Measurements from ENCODE around the gene PRR11. TPM values are rescaled to one million over a fixed set of nuclear protein-coding genes. Genes with fewer than 3 reads are reported as not detected.

Gene PRR11
- total and polyA plus RNA-seq, 2 of the 4 experiments (the other 2 are of a cell fraction): 8.6 to 24.0 TPM

- Histone ChIP-seq H3K4me2 (ENCODE audit: low read depth, low read length) (no peak overlapping the region), H2AK5ac (ENCODE audit: low read depth, low read length) (no peak overlapping the region), H3K14ac (replicated peaks; ENCODE audit: low read depth, low read length) (no peak overlapping the region), H2AFZ (replicated peaks; ENCODE audit: low read length, poor library complexity) (no peak overlapping the region), H3K4me1 (ENCODE audit: control insufficient read depth, insufficient read depth, low read length) (no peaks in the 10 kb centered on the region), H4K20me1 (ENCODE audit: insufficient read depth, low read length) (no peaks in the 10 kb centered on the region), H2AK9ac (replicated peaks; ENCODE audit: low read depth, low read length, poor library complexity) (no peak overlapping the region), H3K4me3 (ENCODE audit: insufficient read depth, low read depth, low read length) (no peak overlapping the region), H3K27me3 (ENCODE audit: control insufficient read depth, insufficient read depth, low read length) (no peaks in the 10 kb centered on the region), H4K91ac (ENCODE audit: insufficient read depth, low read depth, low read length) (no peak overlapping the region), H3K56ac (ENCODE audit: extremely low read depth, insufficient read depth, low read length) (no peak overlapping the region), H3K27ac (ENCODE audit: insufficient read depth, low read length) (no peak overlapping the region), H4K5ac (ENCODE audit: low read depth, low read length) (no peak overlapping the region), H2BK120ac (ENCODE audit: low read depth, low read length) (no peak overlapping the region), H2BK5ac (ENCODE audit: low read depth, low read length, poor library complexity, severe bottlenecking) (no peak overlapping the region), H3K18ac (ENCODE audit: low read depth, low read length) (no peak overlapping the region), H3K23ac (ENCODE audit: low read depth, low read length) (no peak overlapping the region), H3K9ac (ENCODE audit: low read depth, low read length) (no peak overlapping the region), H3K9me3 (ENCODE audit: control insufficient read depth, insufficient read depth, low read length) (no peaks in the 10 kb centered on the region), H2BK20ac (ENCODE audit: low read depth, low read length) (no peak overlapping the region), H4K8ac (ENCODE audit: low read depth in 2 of 2, low read length in 2 of 2) (no peak overlapping the region; a peak in 2 of 4 replicates), H3K9me1 (ENCODE audit: insufficient read depth, low read length) (no peaks in the 10 kb centered on the region), H2BK15ac (ENCODE audit: low read depth, low read length) (no peak overlapping the region), H3K79me1 (ENCODE audit: low read depth in 1 of 2, low read length in 2 of 2) (0 out of 4 replicates have a peak, but pooled peaks cover 0 to 6% of the 10 kb centered on the region in 2 experiments), H3K36me3 (ENCODE audit: control insufficient read depth, insufficient read depth, low read length) (peaks cover 2% of the 10 kb centered on the region; the same call in 1 of the 2 replicates), H3K4ac (ENCODE audit: low read depth, low read length) (no peak overlapping the region)
- in situ Hi-C loops (cut with MboI; ENCODE audit: low sequenced_read_pairs) (no loop called here), intact Hi-C loops (cut with micrococcal nuclease) (no loop called here), dilution Hi-C loops (cut with HindIII; ENCODE audit: low sequenced_read_pairs, unreplicated experiment) (no loop called here)
- no peak for DNase-seq
- no peak for ATAC-seq (ENCODE audit: low read depth)
- no peak for TF ChIP-seq SMC3 (IDR thresholded peaks at IDR 0.05; ENCODE audit: low read depth, low read length)
- TF ChIP-seq ELK1 (IDR thresholded peaks at IDR 0.05; ENCODE audit: borderline replicate concordance, low read depth, low read length): no peak
- no peak for TF ChIP-seq MAFK (IDR thresholded peaks at IDR 0.05; ENCODE audit: low read depth, low read length)
- TF ChIP-seq CTCF (conservative IDR thresholded peaks at IDR 0.05; ENCODE audit: low read depth, low read length): no peak
- TF ChIP-seq CHD1 (IDR thresholded peaks at IDR 0.05; ENCODE audit: low read depth, low read length): no peak
- TF ChIP-seq NFE2L2 (IDR thresholded peaks at IDR 0.05; ENCODE audit: low read depth, low read length): no peak
- no peak for TF ChIP-seq MXI1 (IDR thresholded peaks at IDR 0.05; ENCODE audit: borderline replicate concordance, low read depth, low read length)
- TF ChIP-seq BHLHE40 (IDR thresholded peaks at IDR 0.05; ENCODE audit: low read depth, low read length): no peak
- TF ChIP-seq FOS (IDR thresholded peaks at IDR 0.05; ENCODE audit: low read depth, low read length): no peak
- no peak for TF ChIP-seq RFX5 (IDR thresholded peaks at IDR 0.05; ENCODE audit: low read depth, low read length)
- TF ChIP-seq CEBPB (IDR thresholded peaks at IDR 0.05; ENCODE audit: low read depth, low read length): no peak
- TF ChIP-seq RCOR1 (IDR thresholded peaks at IDR 0.05; ENCODE audit: insufficient replicate concordance, low read length): no peak
- no peak for TF ChIP-seq MAZ (IDR thresholded peaks at IDR 0.05; ENCODE audit: borderline replicate concordance, low read depth, low read length)
- TF ChIP-seq RAD21 (IDR thresholded peaks at IDR 0.05; ENCODE audit: low read length): no peak
- no peak for TF ChIP-seq POLR2A (IDR thresholded peaks at IDR 0.05; ENCODE audit: low read depth, low read length)
- TF ChIP-seq USF2 (IDR thresholded peaks at IDR 0.05; ENCODE audit: low read depth, low read length): no peak
- WGBS, 2 experiments (ENCODE audit: extremely low coverage in 2 of 2, insufficient read length in 1 of 2): no CpG with 5 or more reads among the region's 16 CpGs
- BruUV-seq (replicated peaks): no TSS peak
- ChIA-PET CTCF (interaction anchor here (0.6 kb wide), 1 partner anchor 894 kb away, joined by 4 read pairs; no protein-coding TSS in a partner anchor), POLR2A (ENCODE audit: unreplicated experiment) (no interaction called here)
Measured at GRCh38 chr17:59219370-59219769, 63.8 kb downstream of the PRR11 start.
